SK-N-SH (cell line): ENCODE data around the gene SACM1L. TPM values are rescaled to one million over a fixed set of nuclear protein-coding genes. Genes with fewer than 3 reads are reported as not detected.

Experiments
- CTCF ChIA-PET: fragments of 300-600, 350-600 bp; formaldehyde crosslinking; extraction: SDS; loops from one replicate; lab custom pipeline; 2021; lab: Yijun Ruan, JAX
- POLR2A ChIA-PET: fragments of 350-600 bp; sonication (Branson Sonifier 250); formaldehyde crosslinking; extraction: SDS; loops from one replicate; lab custom pipeline; 2020; ENCODE audit warnings: antibody characterized with exemption, inconsistent platforms; lab: Yijun Ruan, JAX
- DNase-seq: peaks from one replicate; pipeline ENCODE4 v3.0.0; 2012
- H2AFZ ChIP-seq: fragments of 200-600 bp; sonication (generic); 2 replicates; pipeline ENCODE4 v1.8.1; 2016; ENCODE audit warnings: antibody characterized with exemption, mild to moderate bottlenecking, low read depth
- H3F3A ChIP-seq: fragments of 200-600 bp; sonication (generic); replicated peaks from 2 replicates; pipeline ENCODE3; 2016; ENCODE audit warnings: antibody characterized with exemption, mild to moderate bottlenecking; ENCODE audit not compliant: insufficient read depth
- H3K27ac ChIP-seq, 2 experiments: fragments of 200-500 bp in 1 of 2; fragments of 200-600 bp in 1 of 2; sonication (Bioruptor generic) in 1 of 2; sonication (generic), shearing (Covaris generic) in 1 of 2; 2 replicates each; pipeline versions ENCODE4 v1.5.1 to v1.6.1; 2014 to 2016; ENCODE audit warnings: low read depth in 2 of 2, inconsistent platforms in 1 of 2, low read length in 1 of 2, mild to moderate bottlenecking in 1 of 2, mixed read lengths in 1 of 2
- H3K27me3 ChIP-seq: fragments of 200-600 bp; sonication (generic), shearing (Covaris generic); 2 replicates; pipeline ENCODE4 v1.6.1; 2016; ENCODE audit warnings: mixed run types; ENCODE audit not compliant: insufficient read depth
- H3K36me3 ChIP-seq, 2 experiments: fragments of 200-500 bp in 1 of 2; fragments of 200-600 bp in 1 of 2; sonication (Bioruptor generic) in 1 of 2; sonication (generic) in 1 of 2; replicated peaks in 1 of 2; 2 replicates each; pipeline versions ENCODE3 to v1.5.1; 2014 to 2016; ENCODE audit warnings: low read length in 1 of 2, mild to moderate bottlenecking in 1 of 2; ENCODE audit not compliant: insufficient read depth in 2 of 2, control insufficient read depth in 1 of 2
- H3K4me1 ChIP-seq, 2 experiments: fragments of 200-500 bp in 1 of 2; fragments of 200-600 bp in 1 of 2; sonication (Bioruptor generic) in 1 of 2; sonication (generic), shearing (Covaris generic) in 1 of 2; 2 replicates each; pipeline versions ENCODE4 v1.5.1 to v1.6.1; 2014 to 2016; ENCODE audit warnings: low read depth in 1 of 2, low read length in 1 of 2, mixed run types in 1 of 2; ENCODE audit not compliant: insufficient read depth in 2 of 2, control insufficient read depth in 1 of 2
- H3K4me2 ChIP-seq: fragments of 200-600 bp; sonication (generic), shearing (Covaris generic); 2 replicates; pipeline ENCODE4 v1.6.1; 2017; ENCODE audit warnings: mixed run types
- H3K4me3 ChIP-seq, 2 experiments: fragments of 200-500 bp in 1 of 2; fragments of 200-600 bp in 1 of 2; sonication (Bioruptor generic) in 1 of 2; sonication (generic), shearing (Covaris generic) in 1 of 2; 2 replicates each; pipeline versions ENCODE4 v1.5.1 to v1.8.1; 2014 to 2016; ENCODE audit warnings: low read depth in 2 of 2, inconsistent platforms in 1 of 2, low read length in 1 of 2, mild to moderate bottlenecking in 1 of 2, mixed read lengths in 1 of 2, moderate library complexity in 1 of 2
- H3K79me2 ChIP-seq: fragments of 200-600 bp; sonication (generic); 2 replicates; pipeline ENCODE4 v1.8.1; 2017; ENCODE audit warnings: mild to moderate bottlenecking; ENCODE audit not compliant: insufficient read depth
- H3K9ac ChIP-seq: fragments of 200-600 bp; sonication (generic); 2 replicates; pipeline ENCODE4 v1.6.1; 2017; ENCODE audit warnings: mixed run types
- H3K9me2 ChIP-seq: fragments of 200-600 bp; sonication (generic); 2 replicates; pipeline ENCODE4 v1.6.1; 2017; ENCODE audit warnings: mixed run types
- H3K9me3 ChIP-seq: fragments of 200-600 bp; sonication (generic); 2 replicates; pipeline ENCODE4 v1.6.1; 2017; ENCODE audit warnings: mixed run types, mild to moderate bottlenecking, moderate library complexity
- H4K20me1 ChIP-seq: fragments of 200-600 bp; sonication (generic); 2 replicates; pipeline ENCODE4 v1.6.1; 2017; ENCODE audit warnings: mild to moderate bottlenecking, mixed run types; ENCODE audit not compliant: insufficient read depth
- CHD2 ChIP-seq: fragments of 150-350 bp; IDR thresholded peaks from 2 replicates; pipeline ENCODE4 v1.6.1; 2018; ENCODE audit warnings: low read length; ENCODE audit not compliant: partially characterized antibody
- CTCF ChIP-seq: fragments of 200-600 bp; sonication (generic); IDR thresholded peaks from 2 replicates; pipeline ENCODE4 v1.6.1; 2017; ENCODE audit warnings: antibody characterized with exemption, mild to moderate bottlenecking, moderate library complexity
- ELF1 ChIP-seq: IDR thresholded peaks from 2 replicates; pipeline ENCODE4 v1.4.0; 2012
- EZH2phosphoT487 ChIP-seq: fragments of 200-600 bp; sonication (generic); IDR thresholded peaks from 2 replicates; pipeline ENCODE4 v1.6.1; 2017; ENCODE audit warnings: low read depth, mixed run types, mild to moderate bottlenecking, antibody characterized with exemption, moderate library complexity, borderline replicate concordance
- FOXJ3 ChIP-seq: sonication (generic); formaldehyde crosslinking; IDR thresholded peaks from 2 replicates; pipeline ENCODE4 v1.5.1; 2020; ENCODE audit warnings: mild to moderate bottlenecking, missing genetic modification reagents
- FOXM1 ChIP-seq: IDR thresholded peaks from 2 replicates; pipeline ENCODE4 v1.4.0; 2012; ENCODE audit warnings: low read depth, mild to moderate bottlenecking
- GABPA ChIP-seq: IDR thresholded peaks from 2 replicates; pipeline ENCODE4 v1.4.0; 2012; ENCODE audit warnings: low read depth, mild to moderate bottlenecking
- IRF3 ChIP-seq: fragments of 150-350 bp; IDR thresholded peaks from 2 replicates; pipeline ENCODE4 v1.6.1; 2016; ENCODE audit warnings: mild to moderate bottlenecking, low read depth, low read length
- MAX ChIP-seq: IDR thresholded peaks from 2 replicates; pipeline ENCODE4 v1.4.0; 2012; ENCODE audit warnings: low read depth
- MEF2A ChIP-seq: IDR thresholded peaks from 2 replicates; pipeline ENCODE4 v1.4.0; 2012; ENCODE audit warnings: low read depth, borderline replicate concordance
- NRF1 ChIP-seq: IDR thresholded peaks from 2 replicates; pipeline ENCODE4 v1.6.1; 2012; ENCODE audit warnings: low read depth, mild to moderate bottlenecking, low read length
- POLR2AphosphoS5 ChIP-seq: IDR thresholded peaks from 2 replicates; pipeline ENCODE4 v1.6.1; 2012; ENCODE audit warnings: low read depth, low read length
- RCOR1 ChIP-seq: fragments of 150-350 bp; IDR thresholded peaks from 2 replicates; pipeline ENCODE4 v1.6.1; 2017; ENCODE audit warnings: antibody characterized with exemption, low read length
- REST ChIP-seq: IDR thresholded peaks from 2 replicates; pipeline ENCODE4 v1.6.1; 2012; ENCODE audit warnings: mild to moderate bottlenecking, low read depth, low read length, moderate library complexity
- RXRA ChIP-seq: IDR thresholded peaks from 2 replicates; pipeline ENCODE4 v1.4.0; 2012; ENCODE audit warnings: low read depth, mild to moderate bottlenecking, borderline replicate concordance
- SMC3 ChIP-seq: IDR thresholded peaks from 2 replicates; pipeline ENCODE4 v1.6.1; 2012; ENCODE audit warnings: low read depth, low read length, improper control_type of control experiment
- TEAD4 ChIP-seq: IDR thresholded peaks from 2 replicates; pipeline ENCODE4 v1.4.0; 2012; ENCODE audit warnings: mild to moderate bottlenecking, borderline replicate concordance; ENCODE audit not compliant: insufficient read depth
- USF2 ChIP-seq: fragments of 150-350 bp; IDR thresholded peaks from 2 replicates; pipeline ENCODE4 v1.6.1; 2017; ENCODE audit warnings: antibody characterized with exemption, low read length, low read depth, borderline replicate concordance
- WGBS: methylation state at CpG from one replicate; pipeline ENCODE4 v1.1.6; 2017; ENCODE audit warnings: low lambda C conversion rate; 5-methylcytosine and 5-hydroxymethylcytosine counted together
- polyA plus RNA-seq, 3 experiments: library from polyadenylated mRNA; depleted of rRNA; stranded (reverse); fragments of >200 nt; gene quantifications; 2 replicates each; pipeline ENCODE4 v1.2.3, GENCODE V29; 2012

SACM1L gene
- polyA plus RNA-seq, 1 of the 3 experiments (the other 2 are of a cell fraction), result 11.2 TPM

- TF ChIP-seq MEF2A (no peak), POLR2AphosphoS5 (no peak), MAX (no peak), REST (no peak), GABPA (no peak), NRF1 (no peak), RCOR1 (no peak), CHD2 (no peak), USF2 (no peak), TEAD4 (no peak), ELF1 (no peak), FOXJ3 (CRISPR knock-in tag) (no peak), CTCF (no peak), SMC3 (no peak), RXRA (no peak), EZH2phosphoT487 (no peak), FOXM1 (no peak), IRF3 (no peak)
- H3K9me3 ChIP-seq, result no peaks in the 10 kb centered on the region
- H3K27ac ChIP-seq, result no peak overlapping the region
- POLR2A ChIA-PET, result no interaction called here
- no peaks in the 10 kb centered on the region for H4K20me1 ChIP-seq
- H2AFZ ChIP-seq, result no peak overlapping the region
- no peak for DNase-seq
- H3K36me3 ChIP-seq, result no peaks in the 10 kb centered on the region
- no peaks in the 10 kb centered on the region for H3K79me2 ChIP-seq
- CTCF ChIA-PET, result interaction anchor here (1.1 to 4.0 kb wide), 5 partner anchors 10 to 308 kb away, joined by 3 to 30 read pairs (median 5); no protein-coding TSS in a partner anchor
- no peak overlapping the region for H3K4me3 ChIP-seq
- no peak overlapping the region for H3K4me2 ChIP-seq
- H3F3A ChIP-seq, result no peaks in the 10 kb centered on the region
- no peak overlapping the region for H3K9ac ChIP-seq
- 46% methylated on average over 6 of the region's 9 CpGs for WGBS
- H3K27me3 ChIP-seq, result peaks cover 14% of the 10 kb centered on the region; the same call in 1 of the 2 replicates
- no peaks in the 10 kb centered on the region for H3K9me2 ChIP-seq
- H3K4me1 ChIP-seq, result no peaks in the 10 kb centered on the region
These were observed 82.1 kb downstream of the SACM1L start for GRCh38 chr3:45771166-45771775.
